Measurements from ENCODE around the gene BCL11B.
A peak's percentile ranks its signal among the peaks of the same experiment; 100 is the strongest.
"Not testable (repeated sequence)": the region's sequence is repeated elsewhere in the genome, so short reads cannot be mapped to it uniquely, and the experiment has no call there.

Gene BCL11B

GRCh38 chr14:99236386-99237138, 35.4 kb downstream of the BCL11B start:
- no peak for DNase-seq

- peak; percentile 88 for DNase-seq
These were observed 36.2 kb downstream of the BCL11B start for GRCh38 chr14:99235582-99236320.

- peak; percentile 65 for DNase-seq
These were observed 36.9 kb downstream of the BCL11B start for GRCh38 chr14:99234961-99235571.

GRCh38 chr14:99234355-99234754, 37.6 kb downstream of the BCL11B start:
- DNase-seq, result no peak

GRCh38 chr14:99233222-99234035, 38.6 kb downstream of the BCL11B start:
- no peak for DNase-seq

- DNase-seq, result no peak
These were observed 39.2 kb downstream of the BCL11B start for GRCh38 chr14:99232714-99233214.

- no peak for DNase-seq
These were observed 39.9 kb downstream of the BCL11B start for GRCh38 chr14:99231850-99232713.

GRCh38 chr14:99231161-99231849, 40.7 kb downstream of the BCL11B start:
- no peak for DNase-seq

GRCh38 chr14:99230208-99231151, 41.5 kb downstream of the BCL11B start:
- no peak for DNase-seq

- no peak for DNase-seq
These were observed 42.3 kb downstream of the BCL11B start for GRCh38 chr14:99229654-99230207.

GRCh38 chr14:99228760-99229159, 43.2 kb downstream of the BCL11B start:
- not testable (repeated sequence) for DNase-seq

- no peak for DNase-seq
These were observed 45.3 kb downstream of the BCL11B start for GRCh38 chr14:99226687-99227086.

- DNase-seq, result no peak
These were observed 46.4 kb downstream of the BCL11B start for GRCh38 chr14:99225436-99226203.

- DNase-seq, result no peak
These were observed 47.0 kb downstream of the BCL11B start for GRCh38 chr14:99224948-99225347.

- DNase-seq, result no peak
These were observed 47.7 kb downstream of the BCL11B start for GRCh38 chr14:99224116-99224910.

- DNase-seq, result no peak
These were observed 50.6 kb downstream of the BCL11B start for GRCh38 chr14:99221445-99221844.

GRCh38 chr14:99217066-99217955, 54.7 kb downstream of the BCL11B start:
- no peak for DNase-seq
